Pulmonary artery endothelial cell (primary cell): ENCODE measurements around the gene PYGO2. TPM values are rescaled to one million over a fixed set of nuclear protein-coding genes. Genes with fewer than 3 reads are reported as not detected.
A peak's percentile ranks its signal among the peaks of the same experiment; 100 is the strongest.
"Not testable (repeated sequence)": the region's sequence is repeated elsewhere in the genome, so short reads cannot be mapped to it uniquely, and the experiment has no call there.

ENCODE experiments used
- DNase-seq: peaks from one replicate; pipeline ENCODE4 v3.0.0-alpha.2; 2011; ENCODE audit warnings: low read depth, low spot score
- total RNA-seq: library from RNA; depleted of rRNA; stranded (reverse); fragments of >200 nt; gene quantifications from 2 replicates; pipeline ENCODE4 v1.2.3, GENCODE V29; 2014

The PYGO2 gene
- total RNA-seq, 1 donor from 2014 or later: 6.3 TPM

GRCh38 chr1:155000726-155001424 lies 39.3 kb upstream of the PYGO2 start:
- DNase-seq: peak; percentile 56

GRCh38 chr1:155000411-155000725 lies 38.8 kb upstream of the PYGO2 start:
- no peak for DNase-seq

DNA sequence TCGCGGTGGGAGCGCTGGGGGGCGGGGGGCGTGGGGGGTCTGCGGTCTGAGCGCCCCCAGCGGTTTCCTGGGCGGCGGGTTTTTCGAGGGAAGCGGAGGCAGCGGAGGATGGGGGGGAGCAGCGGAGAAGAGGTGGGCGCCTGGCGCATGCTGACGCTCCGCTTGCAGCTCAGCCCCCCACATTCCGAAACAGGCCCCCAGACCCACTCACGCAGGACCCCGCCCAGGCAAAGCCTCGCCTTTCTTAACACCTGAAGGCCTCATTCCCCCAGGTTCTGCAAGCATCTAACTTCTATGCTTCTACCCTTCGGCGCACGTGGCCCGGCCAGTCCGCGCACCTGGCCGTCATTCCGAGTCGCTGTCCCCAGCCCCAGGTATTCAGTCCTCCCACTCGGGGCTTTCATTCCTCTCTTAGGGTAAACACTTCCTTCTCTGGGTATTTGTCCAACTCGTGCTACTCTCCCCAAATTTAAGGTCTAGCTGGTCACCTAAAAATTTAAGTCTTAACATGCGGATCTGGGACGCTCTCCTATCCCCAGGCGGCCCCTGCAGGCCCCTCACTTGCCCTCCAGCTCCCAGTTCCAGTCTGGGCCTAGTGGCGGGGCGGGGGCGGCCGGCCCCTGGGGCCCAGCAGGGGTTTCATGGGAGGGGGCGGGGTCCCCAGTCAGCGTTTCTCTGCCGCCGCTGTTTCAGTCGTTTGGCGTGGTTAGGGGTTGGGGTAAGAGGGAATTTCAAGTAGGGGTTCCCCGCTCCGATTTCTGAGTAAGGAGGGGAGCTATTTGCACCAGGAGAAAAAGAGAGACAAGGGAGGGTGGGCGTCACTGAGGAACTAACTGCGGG lies 38.2 kb upstream of the PYGO2 start:
- no peak for DNase-seq

- no peak for DNase-seq
These were observed 37.4 kb upstream of the PYGO2 start for GRCh38 chr1:154998818-154999570.

- no peak for DNase-seq
These were observed 36.7 kb upstream of the PYGO2 start for GRCh38 chr1:154998201-154998780.

- DNase-seq: no peak
These were observed 35.6 kb upstream of the PYGO2 start for GRCh38 chr1:154996966-154997701.

DNA sequence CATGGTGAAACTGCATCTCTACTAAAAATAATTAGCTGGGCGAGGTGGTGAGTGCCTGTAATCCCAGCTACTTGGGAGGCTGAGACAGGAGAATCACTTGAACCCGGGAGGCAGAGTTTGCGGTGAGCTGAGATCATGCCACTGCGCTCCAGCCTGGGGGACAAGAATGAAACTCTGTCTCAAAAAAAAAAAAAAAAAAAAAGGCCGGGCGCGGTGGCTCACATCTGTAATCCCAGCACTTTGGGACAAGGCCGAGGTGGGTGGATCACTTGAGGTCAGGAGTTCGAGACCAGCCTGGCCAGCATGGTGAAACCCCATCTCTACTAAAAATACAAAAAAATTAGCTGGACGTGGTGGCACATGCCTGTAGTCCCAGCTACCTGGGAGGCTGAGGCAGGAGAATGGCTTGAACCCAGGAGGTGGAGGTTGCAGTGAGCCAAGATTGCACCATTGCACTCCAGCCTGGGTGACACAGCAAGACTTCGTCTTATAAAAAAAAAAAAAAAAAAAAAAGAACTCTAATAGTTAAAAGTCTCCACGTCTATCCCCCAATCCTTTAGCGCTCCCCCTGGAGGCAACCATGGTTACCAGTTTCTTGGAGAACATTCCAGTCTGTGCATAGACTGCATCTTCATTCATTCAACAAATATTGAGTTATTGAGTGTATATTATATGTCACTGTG lies 33.9 kb upstream of the PYGO2 start:
- DNase-seq: peak; percentile 60

DNA sequence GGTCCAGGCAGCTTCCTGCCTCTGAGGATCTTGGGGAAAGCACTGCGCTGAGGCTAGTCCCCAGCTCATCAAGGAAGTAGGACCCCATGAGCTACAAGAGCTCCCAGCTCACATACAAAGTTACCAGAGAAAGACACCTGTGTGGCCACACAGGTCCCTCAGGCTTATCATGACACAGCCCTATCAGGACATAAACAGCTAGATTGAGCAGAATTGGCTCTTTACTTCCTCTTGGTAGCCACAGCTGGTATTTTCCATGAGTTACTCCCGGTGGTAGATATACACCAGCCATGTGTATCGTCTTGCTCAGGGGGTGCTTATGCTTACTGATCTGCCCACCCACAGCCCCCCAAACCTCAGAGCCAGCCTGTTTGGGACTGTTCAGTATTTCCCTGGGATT lies 33.0 kb upstream of the PYGO2 start:
- no peak for DNase-seq

DNA sequence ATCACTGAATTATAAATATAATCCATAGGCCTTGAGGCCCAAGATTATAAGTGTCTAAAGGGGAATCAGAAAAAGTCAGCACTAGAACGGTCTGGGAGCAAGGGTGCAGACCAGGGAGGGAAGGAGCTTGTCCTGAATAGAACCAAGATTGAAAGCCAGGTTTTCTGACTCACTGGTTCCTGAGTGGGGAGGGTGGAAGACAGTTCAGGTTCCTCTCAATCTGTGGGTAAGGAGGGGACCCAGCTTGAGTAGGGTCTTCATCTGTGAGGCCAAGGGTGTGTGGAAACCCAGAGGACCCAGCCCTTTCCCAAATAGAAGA lies 32.6 kb upstream of the PYGO2 start:
- no peak for DNase-seq

DNA sequence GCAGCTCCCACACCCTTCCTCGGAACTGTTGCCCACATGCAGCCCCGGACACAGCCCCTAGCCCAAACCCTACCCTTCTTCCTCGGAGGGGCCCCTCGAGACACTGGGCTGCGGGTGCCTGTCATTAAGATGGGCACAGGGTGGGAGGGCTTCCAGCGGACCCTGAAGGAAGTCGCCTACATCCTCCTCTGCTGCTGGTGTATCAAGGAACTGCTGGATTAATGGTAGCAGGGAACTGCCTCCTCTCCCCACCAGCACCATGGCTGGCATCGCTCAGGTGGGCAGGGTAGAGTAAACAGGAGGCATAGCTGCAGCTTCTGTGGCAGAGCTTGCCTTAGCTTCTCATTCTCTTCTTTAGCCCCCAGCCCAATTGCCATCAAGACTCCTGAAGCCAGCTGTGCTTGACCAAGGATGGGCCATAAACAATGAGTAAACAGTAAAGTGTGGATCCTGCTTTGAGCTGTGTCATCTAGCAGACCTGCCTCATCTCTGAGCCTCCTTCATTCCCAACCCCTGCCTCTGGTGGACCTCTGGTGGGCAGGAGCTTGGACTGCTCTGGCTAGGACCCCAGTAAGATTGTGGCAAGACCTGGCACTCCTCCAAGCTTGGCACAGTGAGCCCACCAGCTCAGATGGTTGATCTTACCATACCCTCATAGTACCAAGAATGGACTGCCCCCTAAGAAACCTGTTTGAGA lies 32.1 kb upstream of the PYGO2 start, which contains the start of gene LENEP:
Gene LENEP (plus strand): TSS at position 15 of the 697 bp plus-strand sequence. CDS start 22 bp downstream, at position 37.
- DNase-seq: no peak

GRCh38 chr1:154992721-154993571 lies 31.4 kb upstream of the PYGO2 start:
- DNase-seq: no peak

- no peak for DNase-seq
These were observed 28.7 kb upstream of the PYGO2 start for GRCh38 chr1:154990276-154990675.

- no peak for DNase-seq
These were observed 27.7 kb upstream of the PYGO2 start for GRCh38 chr1:154989195-154989860.

- no peak for DNase-seq
These were observed 26.7 kb upstream of the PYGO2 start for GRCh38 chr1:154988058-154988954.

- DNase-seq: no peak
These were observed 25.7 kb upstream of the PYGO2 start for GRCh38 chr1:154987326-154987725.

GRCh38 chr1:154986736-154987135 lies 25.2 kb upstream of the PYGO2 start:
- not testable (repeated sequence) for DNase-seq

DNA sequence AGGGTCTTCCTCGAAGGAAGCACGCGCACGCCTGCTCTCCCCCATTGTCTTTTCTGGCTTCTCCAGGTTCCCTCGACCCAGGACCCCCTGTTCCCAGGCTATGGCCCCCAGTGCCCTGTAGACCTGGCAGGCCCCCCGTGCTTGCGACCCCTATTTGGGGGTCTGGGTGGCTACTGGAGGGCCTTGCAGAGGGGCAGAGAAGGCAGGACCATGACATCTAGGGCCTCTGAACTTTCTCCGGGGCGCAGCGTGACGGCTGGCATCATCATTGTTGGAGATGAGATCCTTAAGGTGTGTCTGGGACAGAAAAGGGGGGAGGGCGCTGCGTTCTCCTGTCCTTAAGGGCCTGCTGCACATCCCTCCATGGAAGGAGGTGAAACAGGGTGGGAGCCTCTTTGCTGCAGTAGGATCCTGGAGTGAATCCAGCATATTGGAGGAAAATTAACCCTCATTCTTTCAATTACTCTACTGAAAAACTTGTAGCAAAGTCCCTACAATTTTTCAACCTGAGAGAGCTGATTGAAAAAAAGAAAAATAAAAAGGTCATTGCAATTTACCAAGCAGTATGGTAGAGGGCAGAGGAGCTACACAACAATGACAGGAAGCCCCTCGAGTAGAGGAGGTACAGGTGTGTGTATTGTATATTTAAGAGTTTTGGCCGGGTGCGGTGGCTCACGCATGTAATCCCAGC lies 22.3 kb upstream of the PYGO2 start:
- DNase-seq: no peak
